Activated gamma-delta T cell treated with anti-CD3 and anti-CD28 coated beads, Interleukin-2, amount 50 U/mL, for 16 hours (primary cell): ENCODE measurements around the gene AKR1C8.

ENCODE experiments used
- DNase-seq: peaks from one replicate; pipeline ENCODE4 v3.0.0-alpha.2; 2020; ENCODE audit warnings: low read depth

AKR1C8 gene

DNA sequence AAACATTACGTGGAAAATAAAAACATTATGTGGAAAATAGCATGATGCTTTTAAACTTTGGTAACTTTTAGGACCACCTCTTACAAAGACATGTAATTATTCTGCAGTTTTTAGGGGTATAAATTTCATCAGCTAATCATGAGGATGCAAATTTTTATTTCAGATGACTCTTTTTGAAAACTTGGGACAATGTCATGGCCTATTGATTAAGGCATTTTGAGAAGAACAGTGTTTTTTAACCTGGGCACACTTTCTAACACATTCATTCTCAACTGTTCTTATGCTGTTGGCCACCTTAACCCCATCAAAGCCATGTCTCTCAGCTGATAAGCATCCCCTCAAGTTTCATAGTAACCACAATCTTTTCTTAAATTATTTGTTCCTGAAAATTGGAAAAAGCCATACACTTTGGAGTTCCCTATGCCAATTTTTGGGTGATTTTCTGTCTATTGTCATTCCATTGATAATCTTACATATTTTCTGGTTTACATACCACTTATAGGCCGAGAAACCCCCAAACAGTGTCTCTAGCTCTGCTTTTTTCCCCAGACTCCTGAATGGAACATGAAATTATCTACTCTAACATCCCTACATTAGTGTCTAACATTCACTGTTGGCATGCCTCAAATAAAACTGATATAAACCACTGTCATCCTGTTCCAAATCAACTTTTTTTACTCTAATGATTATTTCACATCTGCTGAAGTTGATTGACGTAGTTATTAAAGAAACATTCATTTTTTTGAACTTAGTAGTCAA is 76.1 kb downstream of the AKR1C8 start:
- DNase-seq: no peak

DNA sequence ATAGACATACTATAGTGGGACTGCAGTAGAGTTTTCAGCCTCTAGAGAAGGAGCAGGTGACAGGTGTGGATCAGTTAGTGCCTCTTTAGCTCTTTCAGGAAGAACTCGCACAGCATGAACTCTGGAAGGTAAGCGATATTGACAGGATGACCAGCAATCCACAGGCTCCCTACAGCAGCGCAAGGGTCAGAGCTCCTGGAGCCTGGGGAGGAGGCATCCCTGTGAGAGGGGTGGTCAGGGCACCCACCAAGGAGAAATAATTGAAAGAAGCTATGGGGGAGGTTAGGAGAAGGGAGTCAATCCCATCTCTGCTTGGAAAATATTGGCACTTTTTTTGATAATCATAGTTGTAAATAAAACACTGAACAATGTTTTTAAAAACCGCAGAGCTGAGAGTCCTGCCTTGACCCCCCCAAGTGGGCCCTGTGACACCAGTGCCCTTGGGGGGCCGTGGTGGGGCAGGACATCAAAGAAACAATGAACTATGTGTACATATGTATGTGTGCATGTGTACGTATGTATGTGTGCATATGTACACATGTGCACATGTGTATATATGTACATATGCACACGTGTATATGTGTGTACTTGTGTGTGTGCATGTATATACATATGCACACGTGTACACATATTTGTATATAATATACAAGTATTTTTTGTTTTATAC is 77.0 kb downstream of the AKR1C8 start:
- no peak for DNase-seq

DNA sequence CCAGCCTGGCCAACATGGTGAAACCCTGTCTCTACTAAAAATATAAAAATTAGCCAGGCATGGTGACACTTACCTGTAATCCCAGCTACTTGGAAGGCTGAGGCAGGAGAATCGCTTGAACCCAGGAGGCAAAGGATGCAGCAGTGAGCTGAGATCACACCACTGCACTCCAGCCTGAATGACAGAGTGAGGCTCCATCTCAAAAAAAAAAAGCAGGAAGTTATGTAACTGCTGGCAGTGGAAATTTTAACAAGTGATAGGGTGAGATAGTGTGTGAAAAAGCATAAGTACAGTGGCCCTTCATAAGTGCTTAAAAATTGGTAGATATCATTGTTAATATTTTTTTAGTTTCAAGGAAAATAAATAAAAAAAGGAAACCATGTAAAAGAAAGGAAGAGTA is 78.4 kb downstream of the AKR1C8 start:
- DNase-seq: no peak

DNA sequence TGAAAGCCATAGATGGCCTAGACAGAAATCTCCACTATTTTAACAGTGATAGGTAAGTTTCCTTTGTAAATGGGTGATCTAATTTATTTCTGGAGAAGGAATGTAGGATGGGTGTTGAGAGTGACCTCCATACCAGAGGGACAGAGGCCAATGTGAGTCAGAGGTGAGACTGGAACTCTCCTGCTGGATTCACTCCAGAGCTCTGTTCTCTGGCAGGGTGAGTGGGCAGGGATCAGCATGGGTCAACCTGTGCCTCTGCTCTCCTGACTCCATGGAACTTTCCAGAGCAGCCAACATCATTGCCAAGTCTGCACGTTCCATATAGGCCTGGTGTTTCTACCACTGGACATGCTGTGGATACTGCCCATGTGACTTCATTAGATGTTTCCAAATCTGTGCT is 79.3 kb downstream of the AKR1C8 start:
- no peak for DNase-seq
